Vagina (tissue), 2 donors: ENCODE data around the gene CASQ2.

Experiments
- POLR2A ChIP-seq, 2 donors: fragments of 450-650 bp; IDR thresholded peaks; one replicate each; pipeline ENCODE4 v1.6.1; 2017; ENCODE audit warnings: antibody characterized with exemption in 2 of 2, mild to moderate bottlenecking in 2 of 2, moderate library complexity in 2 of 2
- POLR2AphosphoS5 ChIP-seq, 2 donors: sonication (generic); formaldehyde crosslinking; IDR thresholded peaks; one replicate each; pipeline ENCODE4 v1.9.0; 2017; ENCODE audit warnings: antibody characterized with exemption in 2 of 2, mild to moderate bottlenecking in 2 of 2, low read depth in 1 of 2; ENCODE audit not compliant: insufficient read depth in 1 of 2
- TF ChIP-seq, protein P1 (sequence below), 3 experiments: fragments of 450-650 bp in 2 of 3; fragments of 200-600 bp in 1 of 3; sonication (generic) in 1 of 3; IDR thresholded peaks; one replicate each; pipeline ENCODE4 v1.5.1; 2017 to 2019; ENCODE audit warnings: antibody characterized with exemption in 3 of 3, mild to moderate bottlenecking in 2 of 3, moderate library complexity in 2 of 3

DNA sequence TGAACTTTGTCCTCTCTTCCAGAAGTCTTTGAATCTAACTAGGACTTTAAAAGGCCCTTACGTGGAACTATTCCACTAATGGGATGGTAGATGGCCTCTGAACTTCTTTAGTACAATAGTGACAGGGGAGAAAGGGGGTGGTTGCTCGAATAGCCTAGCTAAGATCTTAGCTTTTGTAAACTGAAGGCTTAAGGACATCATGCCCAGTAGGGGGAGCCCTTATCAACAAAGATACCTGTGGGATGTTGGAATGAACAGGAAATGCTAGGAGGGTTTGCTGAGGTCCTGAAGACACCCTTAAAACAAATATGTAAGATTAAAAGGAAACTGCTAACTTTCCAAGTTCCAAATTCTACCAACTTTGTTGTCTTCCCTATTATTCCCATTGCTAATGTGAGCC lies 39.2 kb upstream of the CASQ2 start:
- TF ChIP-seq, protein P1, sequence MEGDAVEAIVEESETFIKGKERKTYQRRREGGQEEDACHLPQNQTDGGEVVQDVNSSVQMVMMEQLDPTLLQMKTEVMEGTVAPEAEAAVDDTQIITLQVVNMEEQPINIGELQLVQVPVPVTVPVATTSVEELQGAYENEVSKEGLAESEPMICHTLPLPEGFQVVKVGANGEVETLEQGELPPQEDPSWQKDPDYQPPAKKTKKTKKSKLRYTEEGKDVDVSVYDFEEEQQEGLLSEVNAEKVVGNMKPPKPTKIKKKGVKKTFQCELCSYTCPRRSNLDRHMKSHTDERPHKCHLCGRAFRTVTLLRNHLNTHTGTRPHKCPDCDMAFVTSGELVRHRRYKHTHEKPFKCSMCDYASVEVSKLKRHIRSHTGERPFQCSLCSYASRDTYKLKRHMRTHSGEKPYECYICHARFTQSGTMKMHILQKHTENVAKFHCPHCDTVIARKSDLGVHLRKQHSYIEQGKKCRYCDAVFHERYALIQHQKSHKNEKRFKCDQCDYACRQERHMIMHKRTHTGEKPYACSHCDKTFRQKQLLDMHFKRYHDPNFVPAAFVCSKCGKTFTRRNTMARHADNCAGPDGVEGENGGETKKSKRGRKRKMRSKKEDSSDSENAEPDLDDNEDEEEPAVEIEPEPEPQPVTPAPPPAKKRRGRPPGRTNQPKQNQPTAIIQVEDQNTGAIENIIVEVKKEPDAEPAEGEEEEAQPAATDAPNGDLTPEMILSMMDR (IDR thresholded peaks at IDR 0.05): peak; percentile 11 to 65 (median 63)
- no peak for TF ChIP-seq POLR2A (IDR thresholded peaks at IDR 0.05)
- TF ChIP-seq POLR2AphosphoS5 (IDR thresholded peaks at IDR 0.05; ENCODE audit: insufficient read depth in 1 of 2, low read depth in 1 of 2): no peak
